ENCODE results near the gene NEAT1. TPM values are rescaled to one million over a fixed set of nuclear protein-coding genes. Genes with fewer than 3 reads are reported as not detected.

The NEAT1 gene
- total and polyA plus RNA-seq, 9 of the 15 experiments (the other 6 are each of a cell fraction or from before 2014, with no cell fraction given) = 20.1 to 389 (median 62.8) TPM

DNA sequence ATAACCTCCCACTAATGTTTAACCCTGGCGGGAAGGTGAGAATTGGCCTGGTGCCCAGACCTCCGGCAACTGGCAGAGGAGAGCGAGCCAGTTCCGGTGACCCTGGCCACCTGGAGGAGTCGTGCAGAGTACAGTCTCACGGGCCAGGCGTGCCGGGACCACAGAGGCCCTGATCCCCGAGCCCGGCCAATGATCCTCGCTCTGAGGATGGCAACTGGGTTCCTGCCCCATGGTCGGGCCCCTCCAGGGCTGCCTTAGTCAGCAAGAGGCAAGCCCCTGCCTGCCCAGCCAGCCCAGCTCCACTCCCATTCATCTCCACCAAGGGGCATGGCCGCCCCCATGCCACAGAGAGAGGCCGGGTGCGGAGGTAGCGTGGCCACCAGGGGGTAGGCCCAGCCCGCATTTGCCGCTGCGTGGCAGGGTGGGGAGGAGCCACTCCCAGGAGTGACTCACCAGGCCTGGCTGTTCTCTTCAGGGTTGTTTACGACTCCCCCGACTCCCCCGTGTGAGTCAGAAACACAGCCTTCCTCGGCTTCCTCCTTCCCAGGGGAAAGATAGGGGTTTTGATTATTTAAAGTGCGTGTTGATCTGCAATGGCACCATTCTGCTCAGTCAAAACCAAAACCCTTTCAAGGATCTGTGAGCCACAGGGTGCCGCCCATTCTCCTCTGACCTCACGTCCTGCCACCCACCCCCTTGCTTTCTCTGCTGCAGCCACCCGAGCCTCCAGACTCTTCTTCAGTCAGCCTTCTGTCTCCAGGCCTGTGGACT is 40.4 kb upstream of the NEAT1 start, which contains the start of gene SLC25A45 (continued):
- peak; percentile 56; the same call in 1 of the 2 replicates for TF ChIP-seq GTF2E2 (tag; IDR thresholded peaks at IDR 0.05)
- TF ChIP-seq, protein P1, sequence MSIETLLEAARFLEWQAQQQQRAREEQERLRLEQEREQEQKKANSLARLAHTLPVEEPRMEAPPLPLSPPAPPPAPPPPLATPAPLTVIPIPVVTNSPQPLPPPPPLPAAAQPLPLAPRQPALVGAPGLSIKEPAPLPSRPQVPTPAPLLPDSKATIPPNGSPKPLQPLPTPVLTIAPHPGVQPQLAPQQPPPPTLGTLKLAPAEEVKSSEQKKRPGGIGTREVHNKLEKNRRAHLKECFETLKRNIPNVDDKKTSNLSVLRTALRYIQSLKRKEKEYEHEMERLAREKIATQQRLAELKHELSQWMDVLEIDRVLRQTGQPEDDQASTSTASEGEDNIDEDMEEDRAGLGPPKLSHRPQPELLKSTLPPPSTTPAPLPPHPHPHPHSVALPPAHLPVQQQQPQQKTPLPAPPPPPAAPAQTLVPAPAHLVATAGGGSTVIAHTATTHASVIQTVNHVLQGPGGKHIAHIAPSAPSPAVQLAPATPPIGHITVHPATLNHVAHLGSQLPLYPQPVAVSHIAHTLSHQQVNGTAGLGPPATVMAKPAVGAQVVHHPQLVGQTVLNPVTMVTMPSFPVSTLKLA (conservative IDR thresholded peaks at IDR 0.05) = peak; percentile 89 to 94
- peak; percentile 71; the same call in 1 of the 2 replicates for TF ChIP-seq ZC3H4 (CRISPR knock-in tag; IDR thresholded peaks at IDR 0.05; ENCODE audit: borderline replicate concordance)
- TF ChIP-seq, protein P2, sequence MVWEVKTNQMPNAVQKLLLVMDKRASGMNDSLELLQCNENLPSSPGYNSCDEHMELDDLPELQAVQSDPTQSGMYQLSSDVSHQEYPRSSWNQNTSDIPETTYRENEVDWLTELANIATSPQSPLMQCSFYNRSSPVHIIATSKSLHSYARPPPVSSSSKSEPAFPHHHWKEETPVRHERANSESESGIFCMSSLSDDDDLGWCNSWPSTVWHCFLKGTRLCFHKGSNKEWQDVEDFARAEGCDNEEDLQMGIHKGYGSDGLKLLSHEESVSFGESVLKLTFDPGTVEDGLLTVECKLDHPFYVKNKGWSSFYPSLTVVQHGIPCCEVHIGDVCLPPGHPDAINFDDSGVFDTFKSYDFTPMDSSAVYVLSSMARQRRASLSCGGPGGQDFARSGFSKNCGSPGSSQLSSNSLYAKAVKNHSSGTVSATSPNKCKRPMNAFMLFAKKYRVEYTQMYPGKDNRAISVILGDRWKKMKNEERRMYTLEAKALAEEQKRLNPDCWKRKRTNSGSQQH (CRISPR knock-in tag; IDR thresholded peaks at IDR 0.05) = peak; percentile 60; the same call in 1 of the 2 replicates
- TF ChIP-seq ETV5 (CRISPR knock-in tag; IDR thresholded peaks at IDR 0.05; ENCODE audit: low read depth) = peak; percentile 84; the same call in 1 of the 2 replicates
- no peak for TF ChIP-seq ZNF79 (CRISPR knock-in tag; IDR thresholded peaks at IDR 0.05; ENCODE audit: low read depth)
- peak in 1 of 2 experiments; percentile 60; a peak in 1 of 4 replicates for TF ChIP-seq ETV6 (IDR thresholded peaks at IDR 0.05; ENCODE audit: borderline replicate concordance in 1 of 2, low read depth in 2 of 2, low read length in 1 of 2)
- no peak for TF ChIP-seq ETV6 (CRISPR knock-in tag; IDR thresholded peaks at IDR 0.05; ENCODE audit: borderline replicate concordance)
- no peak for TF ChIP-seq NR3C1 (CRISPR knock-in tag; IDR thresholded peaks at IDR 0.05)
- TF ChIP-seq GTF2A2 (tag; IDR thresholded peaks at IDR 0.05) = no peak
- peak; percentile 99 for TF ChIP-seq JUN (IDR thresholded peaks at IDR 0.05; ENCODE audit: borderline replicate concordance, low read depth, low read length)
- peak; percentile 96 for TF ChIP-seq JUN (CRISPR knock-in tag; IDR thresholded peaks at IDR 0.05; ENCODE audit: borderline replicate concordance)
- TF ChIP-seq MCM2 (IDR thresholded peaks at IDR 0.05; ENCODE audit: low read depth) = no peak
- no peak for TF ChIP-seq GTF2F1 (IDR thresholded peaks at IDR 0.05; ENCODE audit: low read depth, low read length)
- TF ChIP-seq, protein P3, sequence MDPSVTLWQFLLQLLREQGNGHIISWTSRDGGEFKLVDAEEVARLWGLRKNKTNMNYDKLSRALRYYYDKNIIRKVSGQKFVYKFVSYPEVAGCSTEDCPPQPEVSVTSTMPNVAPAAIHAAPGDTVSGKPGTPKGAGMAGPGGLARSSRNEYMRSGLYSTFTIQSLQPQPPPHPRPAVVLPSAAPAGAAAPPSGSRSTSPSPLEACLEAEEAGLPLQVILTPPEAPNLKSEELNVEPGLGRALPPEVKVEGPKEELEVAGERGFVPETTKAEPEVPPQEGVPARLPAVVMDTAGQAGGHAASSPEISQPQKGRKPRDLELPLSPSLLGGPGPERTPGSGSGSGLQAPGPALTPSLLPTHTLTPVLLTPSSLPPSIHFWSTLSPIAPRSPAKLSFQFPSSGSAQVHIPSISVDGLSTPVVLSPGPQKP (CRISPR knock-in tag; IDR thresholded peaks at IDR 0.05) = no peak
- TF ChIP-seq SMAD3 (CRISPR knock-in tag; conservative IDR thresholded peaks at IDR 0.05) = peak; percentile 64; the same call in 1 of the 2 replicates
- 0 out of 4 replicates have a peak, but pooled peaks of 1 of the 2 experiments have one; percentile 57 for TF ChIP-seq SIN3A (IDR thresholded peaks at IDR 0.05; ENCODE audit: borderline replicate concordance in 2 of 2, control insufficient read depth in 1 of 2, low read depth in 2 of 2, low read length in 2 of 2)
- TF ChIP-seq ZNF707 (CRISPR knock-in tag; conservative IDR thresholded peaks at IDR 0.05) = peak; percentile 61
- TF ChIP-seq, protein P4, sequence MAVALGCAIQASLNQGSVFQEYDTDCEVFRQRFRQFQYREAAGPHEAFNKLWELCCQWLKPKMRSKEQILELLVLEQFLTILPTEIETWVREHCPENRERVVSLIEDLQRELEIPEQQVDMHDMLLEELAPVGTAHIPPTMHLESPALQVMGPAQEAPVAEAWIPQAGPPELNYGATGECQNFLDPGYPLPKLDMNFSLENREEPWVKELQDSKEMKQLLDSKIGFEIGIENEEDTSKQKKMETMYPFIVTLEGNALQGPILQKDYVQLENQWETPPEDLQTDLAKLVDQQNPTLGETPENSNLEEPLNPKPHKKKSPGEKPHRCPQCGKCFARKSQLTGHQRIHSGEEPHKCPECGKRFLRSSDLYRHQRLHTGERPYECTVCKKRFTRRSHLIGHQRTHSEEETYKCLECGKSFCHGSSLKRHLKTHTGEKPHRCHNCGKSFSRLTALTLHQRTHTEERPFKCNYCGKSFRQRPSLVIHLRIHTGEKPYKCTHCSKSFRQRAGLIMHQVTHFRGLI (CRISPR knock-in tag; IDR thresholded peaks at IDR 0.05) = peak; percentile 78; the same call in 1 of the 2 replicates
- TF ChIP-seq ZNF134 (CRISPR knock-in tag; conservative IDR thresholded peaks at IDR 0.05) = no peak

All from K562 (cell line).